Type B pancreatic cell (in vitro differentiated cells): ENCODE results near the gene GEMIN2. TPM values are rescaled to one million over a fixed set of nuclear protein-coding genes. Genes with fewer than 3 reads are reported as not detected.
"Not testable (repeated sequence)": the region's sequence is repeated elsewhere in the genome, so short reads cannot be mapped to it uniquely, and the experiment has no call there.

Experiments
- DNase-seq: peaks from one replicate; pipeline ENCODE4 v3.0.0; 2021; ENCODE audit warnings: mixed read lengths; ENCODE audit not compliant: unreplicated experiment; ENCODE audit errors: extremely low spot score
- H3K27ac Mint-ChIP-seq: 2 replicates; pipeline ENCODE4 v1.8.0; 2021; ENCODE audit warnings: mild to moderate bottlenecking, mixed read lengths
- H3K27me3 Mint-ChIP-seq: 2 replicates; pipeline ENCODE4 v1.8.0; 2021; ENCODE audit warnings: mixed read lengths
- H3K36me3 Mint-ChIP-seq: 2 replicates; pipeline ENCODE4 v1.8.0; 2021; ENCODE audit warnings: mixed read lengths
- H3K4me1 Mint-ChIP-seq: one replicate; pipeline ENCODE4 v1.8.0; 2021; ENCODE audit warnings: mixed read lengths; ENCODE audit not compliant: unreplicated experiment
- H3K4me3 Mint-ChIP-seq: 2 replicates; pipeline ENCODE4 v1.8.0; 2021; ENCODE audit warnings: mild to moderate bottlenecking, mixed read lengths
- H3K9me3 Mint-ChIP-seq: 2 replicates; pipeline ENCODE4 v1.8.0; 2021; ENCODE audit warnings: mixed read lengths
- total RNA-seq: library from RNA; stranded (reverse); gene quantifications from 2 replicates; pipeline ENCODE4 v1.2.1, GENCODE V29; 2021; ENCODE audit warnings: low replicate concordance
- TF ChIP-seq, protein P1 (sequence below): fragments of 200-600 bp; sonication (generic); conservative IDR thresholded peaks from 2 replicates; pipeline ENCODE4 v1.5.0; 2021; ENCODE audit warnings: antibody characterized with exemption, mild to moderate bottlenecking

Gene GEMIN2
- total RNA-seq, 1 donor from 2014 or later, result 20.1 TPM

DNA sequence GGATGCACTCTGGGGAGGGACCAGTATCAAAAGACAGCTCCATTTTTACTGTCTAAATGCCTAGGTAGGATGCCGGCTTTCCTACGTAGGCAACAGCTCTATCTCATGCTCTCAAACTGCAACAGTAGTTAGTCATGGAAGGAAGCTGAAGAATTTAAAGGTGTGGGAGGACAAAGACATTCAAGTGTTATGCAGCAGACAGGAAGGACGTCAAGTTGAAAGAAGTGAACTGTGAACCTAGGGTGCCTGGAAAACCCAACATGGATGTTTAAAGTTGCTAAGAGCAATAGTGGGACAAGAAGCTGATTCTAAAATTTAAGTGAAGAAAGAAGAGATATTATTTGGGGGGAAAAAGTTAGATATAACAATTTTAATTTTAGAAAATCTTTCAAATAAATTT, 17.0 kb upstream of the GEMIN2 start:
- peaks cover 15% of the 10 kb centered on the region for H3K36me3 Mint-ChIP-seq
- DNase-seq, result no peak
- peak overlapping the region; percentile 83 for H3K27ac Mint-ChIP-seq

GRCh38 chr14:39099215-39099614, 14.9 kb upstream of the GEMIN2 start:
- Mint-ChIP-seq H3K4me1 (peaks cover 21% of the 10 kb centered on the region), H3K36me3 (peaks cover 13% of the 10 kb centered on the region)
- not testable (repeated sequence) for H3K4me3 Mint-ChIP-seq, H3K27me3 Mint-ChIP-seq, H3K27ac Mint-ChIP-seq, H3K9me3 Mint-ChIP-seq, DNase-seq

More for the DNA sequence above, 17.0 kb upstream of the GEMIN2 start:
- Mint-ChIP-seq H3K4me1 (peaks cover 14% of the 10 kb centered on the region), H3K4me3 (peak overlapping the region; percentile 4), H3K9me3 (no peaks in the 10 kb centered on the region), H3K27me3 (no peaks in the 10 kb centered on the region)
- TF ChIP-seq, protein P1, sequence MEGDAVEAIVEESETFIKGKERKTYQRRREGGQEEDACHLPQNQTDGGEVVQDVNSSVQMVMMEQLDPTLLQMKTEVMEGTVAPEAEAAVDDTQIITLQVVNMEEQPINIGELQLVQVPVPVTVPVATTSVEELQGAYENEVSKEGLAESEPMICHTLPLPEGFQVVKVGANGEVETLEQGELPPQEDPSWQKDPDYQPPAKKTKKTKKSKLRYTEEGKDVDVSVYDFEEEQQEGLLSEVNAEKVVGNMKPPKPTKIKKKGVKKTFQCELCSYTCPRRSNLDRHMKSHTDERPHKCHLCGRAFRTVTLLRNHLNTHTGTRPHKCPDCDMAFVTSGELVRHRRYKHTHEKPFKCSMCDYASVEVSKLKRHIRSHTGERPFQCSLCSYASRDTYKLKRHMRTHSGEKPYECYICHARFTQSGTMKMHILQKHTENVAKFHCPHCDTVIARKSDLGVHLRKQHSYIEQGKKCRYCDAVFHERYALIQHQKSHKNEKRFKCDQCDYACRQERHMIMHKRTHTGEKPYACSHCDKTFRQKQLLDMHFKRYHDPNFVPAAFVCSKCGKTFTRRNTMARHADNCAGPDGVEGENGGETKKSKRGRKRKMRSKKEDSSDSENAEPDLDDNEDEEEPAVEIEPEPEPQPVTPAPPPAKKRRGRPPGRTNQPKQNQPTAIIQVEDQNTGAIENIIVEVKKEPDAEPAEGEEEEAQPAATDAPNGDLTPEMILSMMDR, result no peak

DNA sequence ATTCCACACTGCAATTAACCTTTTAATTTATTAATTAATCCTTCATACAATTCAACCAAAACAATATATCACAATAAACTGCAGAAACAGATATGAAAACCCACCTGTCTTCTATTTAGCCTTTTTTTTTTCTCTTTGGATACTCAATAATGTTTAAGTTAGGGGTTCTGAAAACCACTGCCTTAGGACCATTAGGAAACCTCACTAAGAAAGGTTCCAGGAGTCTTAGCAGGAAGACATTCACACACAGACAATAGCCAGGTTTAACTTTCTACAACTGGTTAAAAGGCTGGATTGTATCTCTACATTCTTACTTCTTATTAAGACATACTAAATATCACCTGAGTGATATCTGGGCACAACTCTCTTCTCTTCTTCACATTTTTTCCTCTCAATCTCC, 14.4 kb upstream of the GEMIN2 start:
- peak overlapping the region; percentile 29 for H3K4me3 Mint-ChIP-seq
- H3K27me3 Mint-ChIP-seq, result no peaks in the 10 kb centered on the region
- H3K27ac Mint-ChIP-seq, result peak overlapping the region; percentile 20
- TF ChIP-seq, protein P1, result no peak
- peaks cover 8% of the 10 kb centered on the region for H3K36me3 Mint-ChIP-seq
- peaks cover 21% of the 10 kb centered on the region for H3K4me1 Mint-ChIP-seq
- DNase-seq, result no peak
- no peaks in the 10 kb centered on the region for H3K9me3 Mint-ChIP-seq

DNA sequence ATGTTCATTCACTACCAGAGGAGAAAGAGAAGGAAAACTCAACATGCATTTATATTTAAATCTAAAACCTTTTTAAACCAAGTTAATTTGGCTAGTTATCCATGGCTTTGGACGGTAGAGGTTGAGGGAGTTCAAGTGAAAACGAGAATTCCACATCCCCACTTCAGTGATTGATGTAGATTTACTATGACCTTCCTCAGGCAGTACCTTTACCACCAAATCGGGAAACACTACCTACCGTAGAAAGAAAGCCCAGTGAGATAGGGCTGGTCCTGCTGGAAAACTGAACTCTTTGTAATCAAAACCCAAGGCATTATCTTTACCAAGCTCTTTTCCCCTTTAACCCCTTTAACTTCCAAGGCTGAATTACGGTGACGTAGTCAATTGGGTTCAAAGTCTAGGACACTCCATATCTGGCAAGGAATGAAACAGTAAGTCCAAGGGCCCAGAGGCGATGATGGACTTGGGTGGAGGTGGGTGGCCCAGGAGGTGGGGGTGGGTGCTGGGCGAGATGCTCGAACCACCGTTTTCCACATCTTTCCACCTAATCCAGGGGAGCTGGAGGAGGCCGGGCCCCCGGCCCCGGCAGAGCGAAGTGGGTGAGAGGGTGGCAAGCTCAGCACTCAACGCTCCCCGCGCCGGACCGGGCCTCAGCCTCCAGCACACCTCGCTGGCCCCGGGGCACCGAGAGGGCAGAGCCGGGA, 11.7 kb upstream of the GEMIN2 start:
- Mint-ChIP-seq H3K36me3 (peaks cover 5% of the 10 kb centered on the region), H3K9me3 (no peaks in the 10 kb centered on the region), H3K27me3 (no peaks in the 10 kb centered on the region), H3K4me1 (peaks cover 17% of the 10 kb centered on the region), H3K4me3 (peak overlapping the region; percentile 96), H3K27ac (peak overlapping the region; percentile 93)
- TF ChIP-seq, protein P1, result no peak
- DNase-seq, result no peak

DNA sequence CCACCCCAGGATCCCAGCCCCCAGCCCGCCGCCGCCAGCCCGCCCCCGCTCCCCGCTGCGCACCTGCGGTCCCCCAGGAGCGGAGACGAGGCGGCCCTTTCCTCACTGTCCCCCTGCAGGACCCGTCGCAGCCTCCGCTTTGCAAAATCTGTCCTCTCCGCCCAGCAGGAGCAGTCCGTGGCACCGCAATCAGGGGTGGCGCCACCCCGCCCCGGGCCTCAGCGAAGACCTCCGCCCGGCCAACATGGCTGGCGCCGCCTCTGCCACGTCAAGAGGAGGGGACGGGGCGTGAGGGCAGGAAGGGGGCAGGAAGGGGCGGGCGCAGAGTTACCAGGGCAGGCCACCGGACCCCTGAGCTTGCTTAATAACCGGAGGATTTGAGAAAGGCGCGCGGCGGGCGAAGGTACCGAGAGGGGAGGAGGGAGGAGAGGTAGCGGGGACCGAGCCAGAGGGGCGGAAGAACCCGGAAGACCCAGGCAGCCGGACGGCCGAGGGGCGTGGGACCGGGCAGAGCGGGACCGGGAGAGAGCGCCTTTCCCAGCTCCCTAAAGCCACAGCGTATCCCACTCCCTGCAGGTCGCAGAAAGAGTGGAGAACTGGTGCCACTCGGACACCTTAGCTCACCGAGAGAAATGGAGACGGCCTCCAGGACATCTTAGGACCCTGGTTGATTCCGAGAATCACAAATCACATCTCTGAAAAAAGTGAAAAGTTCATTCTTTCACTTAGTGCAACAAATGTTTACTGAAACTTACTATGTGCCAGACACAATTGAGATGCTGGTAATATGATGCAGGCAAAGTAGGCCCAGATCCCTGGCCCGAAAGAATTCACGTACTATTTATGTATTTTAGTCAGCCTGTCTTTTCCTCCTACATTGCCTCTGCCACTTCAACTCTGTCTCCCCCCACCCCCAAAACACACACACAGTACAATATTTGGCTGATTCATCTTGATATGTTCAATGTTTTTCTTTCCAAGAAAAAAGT, 10.9 kb upstream of the GEMIN2 start, which contains the start of gene SEC23A:
SEC23A (minus strand) TSS at position 267 of the 989 bp plus-strand sequence. CDS start 7,117 bp downstream, outside the sequence.
- H3K9me3 Mint-ChIP-seq, result no peaks in the 10 kb centered on the region
- H3K4me1 Mint-ChIP-seq, result peaks cover 20% of the 10 kb centered on the region
- no peaks in the 10 kb centered on the region for H3K27me3 Mint-ChIP-seq
- peak within 1 kb of the TSS; percentile 93 for H3K27ac Mint-ChIP-seq
- TF ChIP-seq, protein P1, result no peak
- peak; percentile 88 for DNase-seq
- H3K4me3 Mint-ChIP-seq, result peak within 1 kb of the TSS; percentile 96
- peaks cover 5% of the 10 kb centered on the region for H3K36me3 Mint-ChIP-seq

DNA sequence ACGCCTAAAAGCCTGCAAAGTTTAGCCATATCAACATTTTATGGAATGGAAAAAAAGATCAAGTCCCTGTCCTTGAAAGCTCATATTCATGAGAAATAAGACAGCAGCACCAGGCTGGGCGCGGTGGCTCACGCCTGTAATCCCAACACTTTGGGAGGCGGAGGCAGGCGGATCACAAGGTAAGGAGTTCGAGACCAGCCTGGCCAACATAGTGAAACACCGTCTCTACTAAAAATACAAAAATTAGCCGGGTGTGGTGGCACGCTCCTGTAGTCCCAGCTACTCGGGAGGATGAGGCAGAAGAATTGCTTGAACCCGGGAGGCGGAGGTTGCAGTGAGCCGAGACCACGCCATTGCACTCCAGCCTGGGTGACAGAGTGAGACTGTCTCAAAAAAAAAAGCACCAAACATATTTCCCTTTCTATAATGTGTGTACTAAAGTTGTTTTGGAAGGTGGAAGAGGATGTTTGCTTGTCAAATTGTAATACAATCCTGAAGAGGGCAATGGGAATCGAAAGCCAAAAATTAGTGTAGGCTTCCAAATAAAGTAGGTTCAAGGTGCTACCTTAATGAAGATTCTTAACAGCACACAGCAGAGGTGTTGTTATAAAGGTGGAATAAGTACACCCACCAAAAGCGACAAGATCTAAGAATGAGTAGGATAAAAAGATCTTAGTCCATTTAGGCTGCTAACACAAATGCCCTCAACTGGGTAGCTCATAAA, 9.9 kb upstream of the GEMIN2 start:
- H3K9me3 Mint-ChIP-seq, DNase-seq, H3K36me3 Mint-ChIP-seq, H3K27me3 Mint-ChIP-seq: not testable (repeated sequence)
- peak overlapping the region; percentile 95 for H3K4me3 Mint-ChIP-seq
- H3K27ac Mint-ChIP-seq, result peak overlapping the region; percentile 93
- H3K4me1 Mint-ChIP-seq, result peaks cover 20% of the 10 kb centered on the region
